Measurements from ENCODE around the gene RHEB.

RHEB gene

DNA sequence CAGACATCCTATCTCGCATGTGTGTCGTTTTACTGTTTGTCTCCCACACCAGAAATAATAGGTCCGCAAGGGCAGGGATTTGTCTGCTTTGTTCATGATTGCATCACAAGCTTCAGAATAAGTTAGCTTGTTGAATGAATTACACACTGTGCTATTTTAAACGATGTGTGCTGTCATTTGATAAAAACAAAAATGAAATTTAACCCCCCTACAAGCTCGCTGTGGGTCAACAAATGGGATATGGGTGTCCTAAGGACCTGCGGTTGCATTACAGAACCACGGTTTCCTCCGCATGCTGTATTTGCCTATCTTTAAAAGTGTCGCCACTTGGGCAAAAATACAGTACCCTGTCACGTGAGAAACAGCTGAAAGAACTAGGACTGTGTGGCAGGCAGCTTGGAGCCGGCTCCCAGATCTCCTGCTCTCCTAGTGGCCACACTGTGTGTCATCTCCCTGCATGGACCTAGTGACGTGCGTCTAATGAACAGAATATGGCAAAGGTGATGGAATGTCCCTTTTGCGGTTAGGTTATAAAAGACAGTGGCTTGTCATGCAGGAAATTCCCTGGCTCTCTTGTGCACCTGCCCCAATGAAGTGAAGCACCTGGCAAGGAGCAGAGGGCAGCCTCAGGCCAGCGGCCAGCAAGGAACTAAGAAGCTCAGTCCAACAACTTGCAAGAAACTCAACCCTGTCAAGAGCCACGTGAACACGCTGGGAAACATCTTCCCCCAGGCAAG is 46.9 kb downstream of the RHEB start:
- DNase-seq (ENCODE audit: low read depth in 2 of 2, low spot score in 1 of 2): no peak

GRCh38 chr7:151470711-151471110 is 49.0 kb downstream of the RHEB start:
- no peak for DNase-seq (ENCODE audit: low read depth in 2 of 2, low spot score in 1 of 2)

GRCh38 chr7:151469281-151469680 is 50.4 kb downstream of the RHEB start:
- no peak for DNase-seq (ENCODE audit: low read depth in 2 of 2, low spot score in 1 of 2)

GRCh38 chr7:151468217-151469018 is 51.3 kb downstream of the RHEB start:
- DNase-seq (ENCODE audit: low read depth in 2 of 2, low spot score in 1 of 2): no peak

DNA sequence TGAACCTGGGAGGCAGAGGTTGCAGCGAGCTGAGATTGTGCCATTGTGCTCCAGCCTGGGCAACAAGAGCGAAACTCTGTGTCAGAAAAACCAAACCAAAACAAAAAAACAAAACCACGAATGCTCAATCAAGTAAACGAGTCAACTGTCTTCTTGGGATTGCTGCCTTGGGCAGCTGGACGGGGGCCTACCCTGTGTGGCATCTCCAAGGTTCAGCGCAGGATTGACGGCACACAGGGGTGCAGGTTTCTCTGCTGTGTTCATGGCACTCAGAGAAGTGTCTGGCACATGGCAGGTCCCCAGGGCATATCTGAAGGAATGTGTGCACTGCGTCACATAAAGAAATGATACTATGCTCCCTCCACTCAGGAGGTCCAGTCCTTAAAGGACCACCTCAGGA is 54.5 kb downstream of the RHEB start:
- no peak for DNase-seq (ENCODE audit: low read depth in 2 of 2, low spot score in 1 of 2)

DNA sequence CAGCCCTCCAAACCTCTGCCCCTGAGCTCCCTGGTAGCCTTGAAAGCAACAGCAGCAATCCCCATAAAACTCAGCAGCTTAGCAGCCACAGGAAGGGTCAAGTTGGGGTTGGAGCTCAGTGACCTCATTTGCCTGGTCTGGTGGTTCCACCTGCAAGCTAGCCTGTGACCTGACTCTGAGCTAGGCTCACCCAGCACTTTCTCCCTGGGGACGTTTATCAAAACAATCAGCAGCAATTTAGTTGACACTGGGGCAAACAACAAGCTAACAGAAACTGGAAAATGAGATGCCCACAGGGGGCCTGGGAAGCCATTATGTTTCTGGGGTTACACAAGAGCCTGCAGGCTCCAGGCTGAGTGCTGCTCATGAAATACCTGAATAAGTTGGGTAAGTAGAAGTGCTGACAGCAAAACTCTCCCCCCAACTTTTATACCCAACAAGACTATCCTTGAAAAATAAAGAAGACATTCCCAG is 57.4 kb downstream of the RHEB start:
- DNase-seq (ENCODE audit: low read depth in 2 of 2, low spot score in 1 of 2): no peak

DNA sequence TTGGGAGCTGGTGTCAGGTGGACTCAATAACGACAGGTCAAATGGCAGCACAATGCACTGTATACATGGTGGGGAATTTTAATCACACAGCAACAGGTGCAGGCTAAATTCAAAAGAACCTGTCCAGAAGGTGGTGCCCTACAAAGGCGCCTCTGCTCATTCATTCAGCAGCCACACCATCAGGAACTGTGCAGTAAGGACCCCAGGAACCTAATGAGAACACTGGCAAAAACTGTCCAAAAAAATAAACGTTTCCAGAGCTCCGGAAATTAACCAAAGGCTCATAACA is 57.8 kb downstream of the RHEB start:
- no peak for DNase-seq (ENCODE audit: low read depth in 2 of 2, low spot score in 1 of 2)

- no peak for DNase-seq (ENCODE audit: low read depth in 2 of 2, low spot score in 1 of 2)
Measured at GRCh38 chr7:151461096-151461941, 58.4 kb downstream of the RHEB start.

- no peak for DNase-seq (ENCODE audit: low read depth in 2 of 2, low spot score in 1 of 2)
Measured at GRCh38 chr7:151460474-151460855, 59.2 kb downstream of the RHEB start.

GRCh38 chr7:151459726-151460473 is 59.8 kb downstream of the RHEB start:
- no peak for DNase-seq (ENCODE audit: low read depth in 2 of 2, low spot score in 1 of 2)

DNA sequence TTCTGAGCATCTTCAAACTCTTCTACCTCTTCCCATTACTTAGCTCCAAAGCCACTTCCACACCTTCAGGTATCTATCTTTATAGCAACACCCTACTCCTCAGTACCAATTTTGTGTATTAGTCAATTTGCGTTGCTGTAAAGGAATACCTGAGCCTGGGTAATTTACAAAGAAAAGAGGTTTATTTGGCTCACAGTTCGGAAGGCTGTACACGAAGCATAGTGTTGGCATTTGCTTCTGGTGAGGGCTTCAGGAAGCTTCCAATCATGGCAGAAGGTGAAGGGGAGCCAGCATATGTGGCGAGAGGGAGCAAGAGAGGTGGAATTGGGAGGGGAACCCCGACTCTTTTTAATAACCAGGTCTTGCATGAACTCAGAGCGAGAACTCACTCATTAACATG is 62.2 kb downstream of the RHEB start:
- DNase-seq (ENCODE audit: low read depth in 2 of 2, low spot score in 1 of 2): no peak

DNA sequence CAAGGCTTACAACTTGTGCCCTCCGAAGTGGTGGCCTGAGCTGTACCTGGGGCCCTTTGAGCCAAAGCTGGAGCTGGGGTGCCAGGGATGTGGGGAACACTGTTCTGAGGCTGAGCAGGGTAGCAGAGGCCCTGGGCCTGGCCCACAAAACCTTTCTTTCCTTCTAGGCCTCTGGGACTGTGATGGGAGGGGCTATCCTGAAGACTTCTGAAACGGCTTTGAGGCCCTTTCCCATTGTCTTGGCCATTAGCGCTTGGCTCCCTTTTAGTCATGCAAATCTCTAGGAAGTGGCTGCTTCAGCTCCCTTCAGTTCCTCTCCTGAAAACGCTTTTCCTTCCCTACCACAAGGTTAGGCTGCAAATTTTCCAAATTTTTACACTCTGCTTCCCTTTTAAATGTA is 62.9 kb downstream of the RHEB start:
- DNase-seq (ENCODE audit: low read depth in 2 of 2, low spot score in 1 of 2): no peak

- DNase-seq (ENCODE audit: low read depth in 2 of 2, low spot score in 1 of 2): no peak
Measured at GRCh38 chr7:151456276-151456675, 63.4 kb downstream of the RHEB start.

GRCh38 chr7:151455690-151456089 is 64.0 kb downstream of the RHEB start:
- no peak for DNase-seq (ENCODE audit: low read depth in 2 of 2, low spot score in 1 of 2)

DNA sequence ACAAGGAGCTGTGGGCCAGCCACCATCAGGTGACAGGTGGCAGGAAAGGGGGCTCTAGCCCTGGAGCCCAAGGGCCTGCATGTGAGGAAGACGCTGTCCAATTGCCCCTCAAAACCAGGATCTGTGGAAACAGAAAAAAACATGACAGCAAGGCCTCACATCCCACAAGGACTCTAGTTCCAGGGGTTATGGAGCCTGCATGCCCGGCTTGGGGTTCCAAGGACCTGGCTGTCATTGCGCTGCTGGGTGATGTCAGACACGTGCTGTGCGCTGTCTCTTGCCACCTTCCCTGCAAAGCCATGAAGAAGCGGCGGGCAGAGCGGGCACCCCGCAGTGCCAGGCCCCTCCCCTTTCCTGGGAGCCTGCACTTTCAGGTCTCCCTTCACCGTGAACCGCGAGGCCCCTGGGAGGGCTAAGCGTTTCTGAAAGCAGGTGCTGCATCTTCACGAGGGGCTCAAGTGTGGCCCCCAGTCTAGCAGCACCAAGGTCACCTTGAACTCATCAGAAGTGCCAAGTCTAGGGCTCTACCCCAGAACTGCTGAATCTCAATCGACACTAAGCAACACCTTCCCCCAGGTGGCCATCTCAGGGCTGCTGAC is 64.7 kb downstream of the RHEB start:
- no peak for DNase-seq (ENCODE audit: low read depth in 2 of 2, low spot score in 1 of 2)

GRCh38 chr7:151454305-151454704 is 65.4 kb downstream of the RHEB start:
- no peak for DNase-seq (ENCODE audit: low read depth in 2 of 2, low spot score in 1 of 2)

- no peak for DNase-seq (ENCODE audit: low read depth in 2 of 2, low spot score in 1 of 2)
Measured at GRCh38 chr7:151453326-151453791, 66.3 kb downstream of the RHEB start.

GRCh38 chr7:151452680-151453325 is 66.9 kb downstream of the RHEB start:
- no peak for DNase-seq (ENCODE audit: low read depth in 2 of 2, low spot score in 1 of 2)

DNA sequence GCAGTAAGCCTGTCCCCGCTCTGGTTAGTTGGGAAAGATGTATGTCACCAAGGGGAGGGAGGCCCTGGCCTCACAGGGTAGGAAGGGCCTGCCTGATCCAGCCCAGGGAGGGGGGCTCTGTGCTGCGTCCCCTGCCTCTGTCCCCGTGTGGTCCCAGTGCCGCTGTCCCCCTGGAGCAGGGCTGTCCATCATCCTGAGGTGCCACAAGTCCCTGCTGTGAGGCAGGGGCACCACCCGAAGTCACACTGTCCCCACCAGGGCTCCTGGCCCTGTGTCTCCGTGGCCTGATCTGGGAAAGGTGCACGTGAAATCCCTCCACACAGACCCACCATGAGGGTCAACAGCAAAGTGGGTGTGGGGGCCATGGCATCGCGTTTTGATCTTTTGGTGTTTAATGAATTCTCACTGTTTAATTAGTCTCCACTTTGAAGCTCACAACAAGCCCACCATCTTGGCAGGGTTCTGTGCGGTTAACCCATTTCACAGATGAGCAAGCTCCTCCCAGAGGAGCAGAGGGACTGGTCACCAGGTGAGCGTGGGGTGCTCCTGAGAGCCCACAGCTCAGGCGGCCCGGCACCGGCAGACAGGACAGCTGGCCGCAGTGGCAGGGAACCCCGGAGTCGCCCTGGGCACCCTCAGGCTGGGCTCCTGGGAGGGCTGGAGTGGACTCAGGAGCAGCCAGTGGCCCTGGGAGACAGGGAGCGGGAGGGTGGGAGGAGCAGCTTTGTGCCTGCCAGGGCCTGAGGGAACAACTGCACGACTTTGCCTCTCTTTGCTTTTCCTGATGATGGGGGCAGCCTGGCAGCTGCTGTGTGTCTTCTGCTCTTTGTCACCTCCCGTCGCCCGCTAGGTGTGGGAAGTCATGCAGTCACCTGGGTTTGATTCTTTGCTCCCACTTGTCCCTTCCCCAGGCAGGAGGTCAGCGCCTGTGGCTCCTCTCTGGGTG is 67.8 kb downstream of the RHEB start:
- DNase-seq (ENCODE audit: low read depth in 2 of 2, low spot score in 1 of 2): no peak
